ENCODE results near the gene LCOR. TPM values are rescaled to one million over a fixed set of nuclear protein-coding genes. Genes with fewer than 3 reads are reported as not detected.

The LCOR gene
- total RNA-seq, 1 experiment from 2014 or later = 42.1 TPM

- Histone ChIP-seq H4K5ac (ENCODE audit: insufficient read length, low read depth, low read length) (no peak overlapping the region), H3K79me2 (ENCODE audit: insufficient read depth, low read length) (no peaks in the 10 kb centered on the region), H4K91ac (ENCODE audit: insufficient read length, low read depth, low read length) (no peak overlapping the region), H2BK120ac (ENCODE audit: low read depth, low read length, poor library complexity, severe bottlenecking) (no peak overlapping the region), H4K8ac (replicated peaks; ENCODE audit: insufficient read length, low read depth, low read length) (no peak overlapping the region), H3T11ph (ENCODE audit: low read length) (no peak overlapping the region), H3K27me3 (ENCODE audit: insufficient read depth, low read length) (no peaks in the 10 kb centered on the region), H2AFZ (ENCODE audit: low read length) (no peak overlapping the region), H4K20me1 (ENCODE audit: control insufficient read depth, insufficient read depth, insufficient read length) (no peaks in the 10 kb centered on the region), H2BK15ac (ENCODE audit: low read depth, low read length) (no peak overlapping the region), H3K9me3 (ENCODE audit: control insufficient read depth, low read depth, low read length) (no peaks in the 10 kb centered on the region), H2AK5ac (ENCODE audit: insufficient read length, low read length) (no peak overlapping the region), H3K27ac (ENCODE audit: insufficient read length, low read depth, low read length) (no peak overlapping the region), H3K56ac (ENCODE audit: insufficient read length, low read depth, low read length) (no peak overlapping the region), H3K14ac (ENCODE audit: insufficient read depth, low read length) (no peak overlapping the region), H2BK20ac (ENCODE audit: low read depth, low read length, poor library complexity, severe bottlenecking) (no peak overlapping the region), H2BK12ac (ENCODE audit: insufficient read length, low read depth, low read length) (no peak overlapping the region), H3K9ac (ENCODE audit: extremely low read depth, insufficient read length, low read length) (no peak overlapping the region), H2BK5ac (ENCODE audit: insufficient read length, low read length) (no peak overlapping the region), H3K18ac (ENCODE audit: insufficient read length, low read depth, low read length) (no peak overlapping the region), H3K23me2 (ENCODE audit: insufficient read length, low read depth, low read length, poor library complexity, severe bottlenecking) (no peaks in the 10 kb centered on the region), H3K4me1 (ENCODE audit: insufficient read depth, low read length) (no peaks in the 10 kb centered on the region), H3K79me1 (ENCODE audit: insufficient read depth, low read depth, low read length, poor library complexity, severe bottlenecking) (no peaks in the 10 kb centered on the region), H3K4me2 (ENCODE audit: insufficient read depth, insufficient read length, low read length) (no peak overlapping the region), H3K23ac (ENCODE audit: insufficient read length, low read depth, low read length) (no peak overlapping the region), H3K4ac (ENCODE audit: low read depth, low read length) (no peak overlapping the region)
- Mint-ChIP-seq H3K4me1 (peaks cover 10 to 27% of the 10 kb centered on the region in 2 experiments), H3K27ac (no peak overlapping the region), H3K27me3 (ENCODE audit: low read depth) (no peaks in the 10 kb centered on the region), H3K4me3 (no peak overlapping the region), H3K9me3 (no peaks in the 10 kb centered on the region), H3K36me3 (ENCODE audit: insufficient read depth in 1 of 3, low read depth in 3 of 3) (no peaks in the 10 kb centered on the region)
- peak; percentile 30 for DNase-seq
- no peak for TF ChIP-seq CTCF (conservative IDR thresholded peaks at IDR 0.05)
- no CpG with 5 or more reads among the region's 5 CpGs for WGBS (ENCODE audit: extremely low coverage, insufficient read length, low lambda C conversion rate)
Measured at GRCh38 chr10:97017474-97017903, 185.4 kb downstream of the LCOR start.

All from H9 (cell line).